ENCODE measurements around the gene GNAQ.
A peak's percentile ranks its signal among the peaks of the same experiment; 100 is the strongest.

The GNAQ gene

GRCh38 chr9:77974434-77974833 lies 57.2 kb downstream of the GNAQ start:
- ChIA-PET CTCF (interaction anchor here (0.8 to 12.2 kb wide), 14 partner anchors 11 to 145 kb away, joined by 3 to 135 read pairs (median 6); no protein-coding TSS in a partner anchor), POLR2A (no interaction called here)
- Histone ChIP-seq H3K4me1 (ENCODE audit: control extremely low read depth in 1 of 4, control insufficient read depth in 4 of 4, insufficient read depth in 4 of 4, low read length in 3 of 4) (peaks cover 11 to 54% (median 33%) of the 10 kb centered on the region in 4 experiments), H3K27me3 (replicated peaks in 2 of 5; ENCODE audit: control insufficient read depth in 4 of 5, insufficient read depth in 5 of 5, low read length in 4 of 5) (no peaks in the 10 kb centered on the region), H3K4me3 (ENCODE audit: control insufficient read depth in 1 of 7, extremely low read depth in 1 of 7, insufficient read depth in 4 of 7, low read depth in 2 of 7, low read length in 6 of 7) (no peak overlapping the region), H3K27ac (ENCODE audit: insufficient read depth in 1 of 2, low read depth in 1 of 2, low read length in 2 of 2, poor library complexity in 1 of 2, severe bottlenecking in 2 of 2) (no peak overlapping the region), H3K36me3 (ENCODE audit: control insufficient read depth in 4 of 4, insufficient read depth in 4 of 4, low read length in 3 of 4) (peaks cover 0 to 5% (median 2%) of the 10 kb centered on the region in 4 experiments), H3K9me3 (ENCODE audit: control extremely low read depth in 1 of 5, control insufficient read depth in 4 of 5, insufficient read depth in 2 of 5, low read depth in 1 of 5, low read length in 4 of 5) (no peaks in the 10 kb centered on the region)
- no peak for DNase-seq
- WGBS (ENCODE audit: insufficient coverage), result 67% methylated on average over 1 of the region's 2 CpGs

GRCh38 chr9:77969083-77969482 lies 62.5 kb downstream of the GNAQ start:
- ChIA-PET CTCF (interaction anchor here (0.8 kb wide), 1 partner anchor 67 kb away, joined by 3 read pairs; no protein-coding TSS in a partner anchor), POLR2A (no interaction called here)
- Histone ChIP-seq H3K9me3 (ENCODE audit: control extremely low read depth in 1 of 5, control insufficient read depth in 4 of 5, insufficient read depth in 2 of 5, low read depth in 1 of 5, low read length in 4 of 5) (no peaks in the 10 kb centered on the region), H3K36me3 (ENCODE audit: control insufficient read depth in 4 of 4, insufficient read depth in 4 of 4, low read length in 3 of 4) (peaks cover 0 to 10% (median 7%) of the 10 kb centered on the region in 4 experiments), H3K4me1 (ENCODE audit: control extremely low read depth in 1 of 4, control insufficient read depth in 4 of 4, insufficient read depth in 4 of 4, low read length in 3 of 4) (peaks cover 0 to 19% (median 6%) of the 10 kb centered on the region in 4 experiments), H3K27ac (ENCODE audit: insufficient read depth in 1 of 2, low read depth in 1 of 2, low read length in 2 of 2, poor library complexity in 1 of 2, severe bottlenecking in 2 of 2) (no peak overlapping the region), H3K4me3 (ENCODE audit: control insufficient read depth in 1 of 7, extremely low read depth in 1 of 7, insufficient read depth in 4 of 7, low read depth in 2 of 7, low read length in 6 of 7) (no peak overlapping the region), H3K27me3 (replicated peaks in 2 of 5; ENCODE audit: control insufficient read depth in 4 of 5, insufficient read depth in 5 of 5, low read length in 4 of 5) (no peaks in the 10 kb centered on the region)
- WGBS (ENCODE audit: insufficient coverage), result 90% methylated on average over 3 of the region's 4 CpGs
- no peak for DNase-seq

GRCh38 chr9:77968506-77968905 lies 63.1 kb downstream of the GNAQ start:
- CTCF ChIA-PET, result no interaction called here
- POLR2A ChIA-PET, result no interaction called here
- no peak overlapping the region for H3K4me3 ChIP-seq (ENCODE audit: control insufficient read depth in 1 of 7, extremely low read depth in 1 of 7, insufficient read depth in 4 of 7, low read depth in 2 of 7, low read length in 6 of 7)
- no peaks in the 10 kb centered on the region for H3K27me3 ChIP-seq (replicated peaks in 2 of 5; ENCODE audit: control insufficient read depth in 4 of 5, insufficient read depth in 5 of 5, low read length in 4 of 5)
- H3K36me3 ChIP-seq (ENCODE audit: control insufficient read depth in 4 of 4, insufficient read depth in 4 of 4, low read length in 3 of 4), result peaks cover 0 to 10% (median 7%) of the 10 kb centered on the region in 4 experiments
- DNase-seq, result no peak
- WGBS (ENCODE audit: insufficient coverage), result 100% methylated on average over 1 of the region's 3 CpGs
- H3K4me1 ChIP-seq (ENCODE audit: control extremely low read depth in 1 of 4, control insufficient read depth in 4 of 4, insufficient read depth in 4 of 4, low read length in 3 of 4), result peaks cover 0 to 19% (median 6%) of the 10 kb centered on the region in 4 experiments
- no peak overlapping the region for H3K27ac ChIP-seq (ENCODE audit: insufficient read depth in 1 of 2, low read depth in 1 of 2, low read length in 2 of 2, poor library complexity in 1 of 2, severe bottlenecking in 2 of 2)
- no peaks in the 10 kb centered on the region for H3K9me3 ChIP-seq (ENCODE audit: control extremely low read depth in 1 of 5, control insufficient read depth in 4 of 5, insufficient read depth in 2 of 5, low read depth in 1 of 5, low read length in 4 of 5)

- no peak for DNase-seq
- ChIA-PET CTCF (interaction anchor here (0.7 to 0.9 kb wide), 2 partner anchors 10 to 11 kb away, joined by 3 to 5 read pairs; no protein-coding TSS in a partner anchor), POLR2A (no interaction called here)
- WGBS (ENCODE audit: insufficient coverage), result 98% methylated on average over 8 of the region's 8 CpGs
- Histone ChIP-seq H3K9me3 (ENCODE audit: control extremely low read depth in 1 of 5, control insufficient read depth in 4 of 5, insufficient read depth in 2 of 5, low read depth in 1 of 5, low read length in 4 of 5) (no peaks in the 10 kb centered on the region), H3K27ac (ENCODE audit: insufficient read depth in 1 of 2, low read depth in 1 of 2, low read length in 2 of 2, poor library complexity in 1 of 2, severe bottlenecking in 2 of 2) (peak overlapping the region in 1 of 2 experiments; percentile 28), H3K27me3 (replicated peaks in 2 of 5; ENCODE audit: control insufficient read depth in 4 of 5, insufficient read depth in 5 of 5, low read length in 4 of 5) (no peaks in the 10 kb centered on the region), H3K4me3 (ENCODE audit: control insufficient read depth in 1 of 7, extremely low read depth in 1 of 7, insufficient read depth in 4 of 7, low read depth in 2 of 7, low read length in 6 of 7) (no peak overlapping the region), H3K36me3 (ENCODE audit: control insufficient read depth in 4 of 4, insufficient read depth in 4 of 4, low read length in 3 of 4) (peaks cover 0 to 13% (median 4%) of the 10 kb centered on the region in 4 experiments), H3K4me1 (ENCODE audit: control extremely low read depth in 1 of 4, control insufficient read depth in 4 of 4, insufficient read depth in 4 of 4, low read length in 3 of 4) (peaks cover 4 to 25% (median 8%) of the 10 kb centered on the region in 4 experiments)
Measured at GRCh38 chr9:77966718-77967117, 64.9 kb downstream of the GNAQ start.

- peaks cover 0 to 11% (median 4%) of the 10 kb centered on the region in 4 experiments for H3K36me3 ChIP-seq (ENCODE audit: control insufficient read depth in 4 of 4, insufficient read depth in 4 of 4, low read length in 3 of 4)
- H3K4me1 ChIP-seq (ENCODE audit: control extremely low read depth in 1 of 4, control insufficient read depth in 4 of 4, insufficient read depth in 4 of 4, low read length in 3 of 4), result peaks cover 8 to 35% (median 15%) of the 10 kb centered on the region in 4 experiments
- ChIA-PET CTCF (interaction anchor here (0.8 kb wide), 1 partner anchor 10 kb away, joined by 3 read pairs; no protein-coding TSS in a partner anchor), POLR2A (no interaction called here)
- H3K27ac ChIP-seq (ENCODE audit: insufficient read depth in 1 of 2, low read depth in 1 of 2, low read length in 2 of 2, poor library complexity in 1 of 2, severe bottlenecking in 2 of 2), result peak overlapping the region in 1 of 2 experiments; percentile 28
- no CpG with 5 or more reads among the region's 6 CpGs for WGBS (ENCODE audit: insufficient coverage)
- H3K27me3 ChIP-seq (replicated peaks in 2 of 5; ENCODE audit: control insufficient read depth in 4 of 5, insufficient read depth in 5 of 5, low read length in 4 of 5), result no peaks in the 10 kb centered on the region
- H3K4me3 ChIP-seq (ENCODE audit: control insufficient read depth in 1 of 7, extremely low read depth in 1 of 7, insufficient read depth in 4 of 7, low read depth in 2 of 7, low read length in 6 of 7), result no peak overlapping the region
- no peak for DNase-seq
- no peaks in the 10 kb centered on the region for H3K9me3 ChIP-seq (ENCODE audit: control extremely low read depth in 1 of 5, control insufficient read depth in 4 of 5, insufficient read depth in 2 of 5, low read depth in 1 of 5, low read length in 4 of 5)
Measured at GRCh38 chr9:77965445-77966123, 66.0 kb downstream of the GNAQ start.

GRCh38 chr9:77964258-77964657 lies 67.4 kb downstream of the GNAQ start:
- Histone ChIP-seq H3K4me3 (ENCODE audit: control insufficient read depth in 1 of 7, extremely low read depth in 1 of 7, insufficient read depth in 4 of 7, low read depth in 2 of 7, low read length in 6 of 7) (no peak overlapping the region), H3K4me1 (ENCODE audit: control extremely low read depth in 1 of 4, control insufficient read depth in 4 of 4, insufficient read depth in 4 of 4, low read length in 3 of 4) (peaks cover 8 to 42% (median 23%) of the 10 kb centered on the region in 4 experiments), H3K27me3 (replicated peaks in 2 of 5; ENCODE audit: control insufficient read depth in 4 of 5, insufficient read depth in 5 of 5, low read length in 4 of 5) (no peaks in the 10 kb centered on the region), H3K9me3 (ENCODE audit: control extremely low read depth in 1 of 5, control insufficient read depth in 4 of 5, insufficient read depth in 2 of 5, low read depth in 1 of 5, low read length in 4 of 5) (no peaks in the 10 kb centered on the region), H3K27ac (ENCODE audit: insufficient read depth in 1 of 2, low read depth in 1 of 2, low read length in 2 of 2, poor library complexity in 1 of 2, severe bottlenecking in 2 of 2) (no peak overlapping the region), H3K36me3 (ENCODE audit: control insufficient read depth in 4 of 4, insufficient read depth in 4 of 4, low read length in 3 of 4) (peaks cover 0 to 11% (median 4%) of the 10 kb centered on the region in 4 experiments)
- no CpG with 5 or more reads among the region's 3 CpGs for WGBS (ENCODE audit: insufficient coverage)
- ChIA-PET CTCF (interaction anchor here (1.7 kb wide), 1 partner anchor 71 kb away, joined by 5 read pairs; no protein-coding TSS in a partner anchor), POLR2A (interaction anchor here (0.6 kb wide), 1 partner anchor 23 kb away, joined by 3 read pairs; no protein-coding TSS in a partner anchor)
- DNase-seq, result no peak

GRCh38 chr9:77961541-77961940 lies 70.1 kb downstream of the GNAQ start:
- ChIA-PET POLR2A (no interaction called here), CTCF (interaction anchor here (0.7 to 2.3 kb wide), 6 partner anchors 11 to 38 kb away, joined by 3 to 8 read pairs (median 4); no protein-coding TSS in a partner anchor)
- WGBS (ENCODE audit: insufficient coverage), result no CpG with 5 or more reads among the region's 1 CpG
- peaks cover 24 to 61% (median 42%) of the 10 kb centered on the region in 4 experiments for H3K4me1 ChIP-seq (ENCODE audit: control extremely low read depth in 1 of 4, control insufficient read depth in 4 of 4, insufficient read depth in 4 of 4, low read length in 3 of 4)
- H3K36me3 ChIP-seq (ENCODE audit: control insufficient read depth in 4 of 4, insufficient read depth in 4 of 4, low read length in 3 of 4), result peaks cover 0 to 4% (median 0%) of the 10 kb centered on the region in 4 experiments
- H3K4me3 ChIP-seq (ENCODE audit: control insufficient read depth in 1 of 7, extremely low read depth in 1 of 7, insufficient read depth in 4 of 7, low read depth in 2 of 7, low read length in 6 of 7), result peak overlapping the region in 1 of 7 experiments; percentile 6
- H3K9me3 ChIP-seq (ENCODE audit: control extremely low read depth in 1 of 5, control insufficient read depth in 4 of 5, insufficient read depth in 2 of 5, low read depth in 1 of 5, low read length in 4 of 5), result no peaks in the 10 kb centered on the region
- H3K27ac ChIP-seq (ENCODE audit: insufficient read depth in 1 of 2, low read depth in 1 of 2, low read length in 2 of 2, poor library complexity in 1 of 2, severe bottlenecking in 2 of 2), result no peak overlapping the region
- DNase-seq, result no peak
- H3K27me3 ChIP-seq (replicated peaks in 2 of 5; ENCODE audit: control insufficient read depth in 4 of 5, insufficient read depth in 5 of 5, low read length in 4 of 5), result no peaks in the 10 kb centered on the region

Measured in common myeloid progenitor, CD34-positive (primary cell).